NCI-H526 (cell line): ENCODE data around the gene KIF26A.
A peak's percentile ranks its signal among the peaks of the same experiment; 100 is the strongest.
"Not testable (repeated sequence)": the region's sequence is repeated elsewhere in the genome, so short reads cannot be mapped to it uniquely, and the experiment has no call there.

Experiments
- DNase-seq, 2 experiments: peaks; one replicate each; lab custom pipeline; 2025; lab: John Stamatoyannopoulos, UW

KIF26A gene

GRCh38 chr14:104192146-104192882 lies 53.9 kb downstream of the KIF26A start:
- DNase-seq, result no peak

- no peak for DNase-seq
These were observed 54.5 kb downstream of the KIF26A start for GRCh38 chr14:104192883-104193245.

- no peak for DNase-seq
These were observed 55.6 kb downstream of the KIF26A start for GRCh38 chr14:104194016-104194415.

GRCh38 chr14:104194716-104195115 lies 56.3 kb downstream of the KIF26A start:
- DNase-seq, result no peak

- DNase-seq, result no peak
These were observed 57.0 kb downstream of the KIF26A start for GRCh38 chr14:104195361-104195760.

- DNase-seq, result peak in 1 of 2 experiments; percentile 40
These were observed 57.5 kb downstream of the KIF26A start for GRCh38 chr14:104195878-104196277.

GRCh38 chr14:104196461-104197140 lies 58.2 kb downstream of the KIF26A start:
- peak in 1 of 2 experiments; percentile 29 for DNase-seq

DNA sequence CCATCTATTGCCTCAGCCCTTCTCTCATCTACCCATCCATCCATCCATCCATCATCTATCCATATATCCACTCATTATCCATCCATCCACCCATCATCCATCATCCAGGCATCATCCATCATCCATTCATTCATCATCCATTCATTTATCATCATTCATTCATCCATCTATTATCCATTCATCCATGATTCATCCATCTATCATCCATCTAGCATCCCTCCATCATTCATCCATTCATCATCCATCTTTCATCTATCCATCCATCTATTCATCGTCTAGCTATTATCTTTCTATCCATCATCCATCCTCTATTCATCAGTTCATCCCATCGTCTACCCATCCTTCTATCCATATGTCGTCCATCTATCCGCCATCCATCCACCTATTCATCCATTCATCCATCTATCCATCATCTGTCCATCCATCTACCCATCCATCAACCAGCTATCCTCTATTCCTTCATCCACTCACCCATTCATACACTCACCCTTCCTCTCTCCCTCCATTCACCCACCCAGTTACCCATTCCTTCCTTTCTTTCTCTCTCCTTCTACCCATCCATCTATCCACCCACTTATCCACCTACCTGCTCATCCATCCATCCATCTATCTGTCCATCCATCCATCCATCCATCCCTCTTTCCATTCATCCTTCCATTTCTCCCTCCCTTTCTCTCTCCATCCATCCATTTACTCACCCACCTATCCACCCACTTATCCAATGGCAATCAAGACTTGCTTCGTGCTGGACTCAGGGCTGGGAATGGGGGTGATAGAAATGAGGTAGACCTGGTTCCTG lies 59.3 kb downstream of the KIF26A start:
- DNase-seq, result no peak

- DNase-seq, result no peak
These were observed 61.0 kb downstream of the KIF26A start for GRCh38 chr14:104199266-104199895.

DNA sequence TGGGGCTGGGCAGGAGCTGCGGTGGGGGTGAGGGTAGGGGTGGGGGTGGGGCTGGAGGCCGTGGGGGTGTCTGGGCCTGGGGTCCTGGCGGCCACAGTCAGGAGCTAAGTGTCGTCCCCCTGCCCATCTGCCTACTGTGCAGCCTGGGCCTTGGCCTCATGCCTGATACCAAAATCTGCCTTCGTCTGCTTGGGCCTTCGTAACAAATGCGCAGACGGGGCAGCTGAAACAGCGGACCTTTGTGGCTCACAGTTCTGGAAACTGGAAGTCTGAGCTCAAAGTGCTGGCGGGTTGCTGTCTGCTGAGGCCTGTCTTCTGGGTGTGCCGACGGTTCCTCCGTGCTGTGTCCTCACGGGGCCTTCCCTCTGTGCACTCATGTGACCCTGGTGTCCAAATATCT lies 61.7 kb downstream of the KIF26A start:
- no peak for DNase-seq

- DNase-seq, result no peak
These were observed 62.2 kb downstream of the KIF26A start for GRCh38 chr14:104200591-104200990.

DNA sequence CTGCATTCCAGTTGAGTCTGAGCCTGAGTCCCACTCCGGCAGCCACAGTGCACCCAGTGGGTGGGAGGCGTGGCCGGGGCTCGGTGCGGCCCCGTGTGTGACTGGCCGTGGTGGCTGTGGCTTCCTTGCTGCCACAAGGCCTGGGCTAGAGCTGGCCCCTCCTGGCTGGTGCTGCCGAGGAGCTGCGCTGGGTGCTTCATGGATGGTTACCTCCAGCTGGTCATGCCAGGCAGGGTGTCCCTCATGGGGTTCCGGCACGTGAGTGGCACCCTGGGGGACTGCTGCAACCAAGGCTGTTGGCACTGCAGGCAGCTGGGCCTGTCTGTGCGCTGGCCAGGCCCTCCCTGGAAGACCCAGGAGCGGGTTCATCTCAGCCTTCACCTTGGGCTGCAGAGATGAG lies 62.7 kb downstream of the KIF26A start:
- DNase-seq, result no peak

GRCh38 chr14:104201496-104201895 lies 63.1 kb downstream of the KIF26A start:
- DNase-seq, result no peak

DNA sequence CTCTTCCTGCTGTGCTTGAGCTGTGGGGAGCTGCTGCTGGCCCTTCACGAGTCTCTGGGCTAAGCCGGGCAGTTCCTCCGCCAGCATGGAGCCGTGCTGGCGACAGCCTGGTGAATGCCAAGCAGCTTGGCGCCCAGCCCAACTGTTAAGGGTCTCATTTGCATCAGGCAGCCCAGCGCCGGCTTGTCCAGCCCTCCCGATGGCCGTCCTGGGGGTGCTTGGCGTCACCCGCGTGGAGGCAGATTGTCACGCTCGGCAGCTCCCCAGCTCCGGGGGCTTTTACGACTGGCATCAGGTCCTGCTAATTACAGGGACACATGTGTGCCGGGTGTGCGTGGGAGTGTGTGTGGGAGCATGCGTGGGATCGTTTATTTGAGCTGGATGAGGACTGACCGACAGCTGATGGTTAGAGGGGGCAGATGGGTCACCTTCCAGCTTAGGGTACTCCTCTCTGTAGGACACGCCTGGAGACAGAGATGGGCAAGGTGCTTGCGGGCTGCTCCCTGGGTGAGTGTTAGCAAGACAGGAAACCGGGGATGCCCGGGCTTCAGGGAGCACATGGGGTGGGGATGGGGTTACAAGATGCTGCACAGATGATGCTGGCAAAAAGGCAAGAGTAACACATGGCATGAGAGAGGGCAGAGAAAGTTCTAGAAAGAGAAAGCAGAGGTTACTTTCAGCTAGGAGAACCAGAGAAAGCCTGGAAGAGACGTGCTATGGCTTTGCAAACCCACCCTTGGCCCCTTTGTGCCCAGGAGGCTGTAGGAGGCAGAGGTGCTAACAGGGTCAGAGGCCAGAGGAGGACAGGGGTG lies 64.1 kb downstream of the KIF26A start:
- DNase-seq, result peak; percentile 88 to 93

- no peak for DNase-seq
These were observed 64.7 kb downstream of the KIF26A start for GRCh38 chr14:104203071-104203425.

- no peak for DNase-seq
These were observed 66.3 kb downstream of the KIF26A start for GRCh38 chr14:104204660-104205149.

GRCh38 chr14:104205781-104206180 lies 67.4 kb downstream of the KIF26A start:
- no peak for DNase-seq

DNA sequence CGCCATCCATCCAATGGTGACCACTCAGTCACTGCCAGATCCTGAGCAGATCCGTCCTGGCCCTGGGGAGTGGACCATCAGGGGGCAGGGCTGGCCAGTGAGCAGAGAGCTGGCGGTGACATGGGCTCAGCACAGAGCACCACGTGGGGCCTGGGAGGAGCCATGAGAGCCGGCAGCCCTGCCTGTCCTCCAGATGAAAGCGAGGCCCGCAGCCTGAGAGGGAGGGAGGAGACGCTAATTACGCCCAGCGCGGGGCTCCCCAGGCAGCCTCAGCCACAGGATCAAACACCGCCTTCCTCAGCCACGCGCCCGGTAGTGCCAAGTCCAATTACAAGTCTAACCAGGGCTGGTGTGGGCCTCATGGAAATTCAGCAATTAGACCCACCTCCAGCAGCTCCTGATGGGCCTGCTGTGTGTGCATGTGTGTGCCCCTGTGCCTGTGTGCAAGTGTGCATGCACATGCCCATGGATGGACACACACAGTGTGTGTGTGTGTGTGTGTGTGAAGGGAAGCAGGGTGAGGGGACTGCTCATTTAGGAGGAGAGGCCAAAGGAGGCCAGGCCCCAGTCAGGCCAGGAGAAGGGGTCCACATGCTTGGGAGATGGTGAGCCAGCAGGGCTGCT lies 68.0 kb downstream of the KIF26A start:
- peak; percentile 33 to 87 for DNase-seq

DNA sequence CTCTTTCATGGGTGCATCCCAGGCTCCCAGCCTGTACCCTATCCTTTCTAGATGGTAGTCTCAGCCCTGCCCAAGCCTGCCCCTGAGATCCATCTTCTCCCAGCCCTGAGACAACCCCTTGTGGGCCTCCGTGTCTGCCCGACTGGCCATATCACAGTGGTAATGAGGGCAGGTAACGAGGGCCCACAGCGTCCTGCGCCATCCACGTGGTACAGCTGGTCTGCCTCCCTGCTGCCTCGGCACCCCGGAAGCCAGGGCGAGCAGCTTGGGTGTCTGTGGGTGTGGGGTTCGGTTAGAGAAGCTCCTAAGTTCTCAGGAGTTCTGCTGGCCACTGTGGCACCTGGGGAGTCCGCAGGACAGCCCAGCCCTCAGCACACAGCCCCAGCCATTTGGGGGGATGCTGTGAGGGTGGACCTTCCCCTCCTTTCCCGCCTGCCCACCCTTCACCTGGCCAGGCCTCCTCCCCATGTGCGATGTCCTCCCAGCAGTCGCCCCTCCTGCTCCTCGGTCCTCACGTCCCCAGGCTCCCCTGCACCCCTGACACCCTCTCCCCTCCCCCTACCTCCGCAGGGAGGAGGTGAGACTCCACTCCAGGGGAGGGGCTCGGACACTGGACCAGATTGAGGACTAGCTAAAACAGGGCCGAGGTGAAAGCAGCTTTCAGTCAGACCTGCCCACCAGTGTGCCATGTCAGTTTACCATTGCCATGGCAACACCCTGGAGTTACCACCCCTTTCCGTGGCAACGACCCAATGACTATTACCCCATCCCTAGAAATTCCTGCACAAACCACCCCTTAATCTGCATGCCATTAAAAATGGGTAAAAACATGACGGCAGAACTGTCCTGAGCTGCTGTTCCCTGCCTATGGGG lies 69.0 kb downstream of the KIF26A start:
- DNase-seq, result no peak

- DNase-seq, result not testable (repeated sequence)
These were observed 69.6 kb downstream of the KIF26A start for GRCh38 chr14:104208015-104208295.
